ENCODE results near the gene TXNDC16. TPM values are rescaled to one million over a fixed set of nuclear protein-coding genes. Genes with fewer than 3 reads are reported as not detected.

Gene TXNDC16
- total and polyA plus RNA-seq, 9 of the 15 experiments (the other 6 are each of a cell fraction or from before 2014, with no cell fraction given): 1.8 to 6.2 (median 4.9) TPM

DNA sequence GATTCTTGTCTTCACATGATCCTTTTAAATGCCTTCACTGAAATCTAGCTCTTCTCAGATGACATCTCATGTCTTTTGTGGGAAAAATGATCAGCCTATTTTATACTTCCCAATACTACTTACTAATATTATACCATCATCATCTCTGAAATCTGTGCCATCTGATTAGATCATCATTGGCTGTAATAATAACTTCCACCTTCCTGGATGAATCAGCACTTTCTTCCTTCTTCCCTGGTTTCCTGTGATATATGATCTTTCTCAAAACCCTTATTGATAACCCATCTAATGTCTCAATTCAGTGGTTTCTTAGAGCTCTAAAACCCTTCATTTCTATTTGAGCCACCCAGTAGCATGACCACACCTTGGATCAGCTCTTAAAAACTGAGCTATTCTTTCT, 31.2 kb upstream of the TXNDC16 start:
- intact Hi-C loops (cut with micrococcal nuclease): no loop called here
- no peak overlapping the region for H2AFZ ChIP-seq (ENCODE audit: low read depth, low read length)
- H3K27ac ChIP-seq (ENCODE audit: extremely low read depth, low read depth, low read length): no peak overlapping the region
- no peak overlapping the region for H3K4me3 ChIP-seq
- H3K9me1 ChIP-seq (ENCODE audit: control insufficient read depth, insufficient read depth, low read length): no peaks in the 10 kb centered on the region
- H3K4me2 ChIP-seq (ENCODE audit: insufficient read depth, low read length): no peak overlapping the region
- no peak for DNase-seq (ENCODE audit: extremely low read depth in 1 of 4, low spot score in 3 of 4)
- H3K27me3 ChIP-seq (ENCODE audit: control insufficient read depth in 2 of 2, insufficient read depth in 2 of 2, low read length in 2 of 2): 0 out of 5 replicates have a peak, but pooled peaks cover 0 to 2% of the 10 kb centered on the region in 2 experiments
- no peaks in the 10 kb centered on the region for H4K20me1 ChIP-seq (replicated peaks; ENCODE audit: control insufficient read depth, insufficient read depth, low read length)
- no TSS peak for BruUV-seq (replicated peaks)
- ATAC-seq: no peak
- in situ Hi-C loops (cut with MboI): no loop called here
- no peaks in the 10 kb centered on the region for H3K36me3 ChIP-seq (ENCODE audit: control insufficient read depth, insufficient read depth, low read length)
- no peak for FAIRE-seq
- H3K9me3 ChIP-seq (replicated peaks; ENCODE audit: control insufficient read depth, insufficient read depth, low read depth, low read length): no peaks in the 10 kb centered on the region
- no peak overlapping the region for H3K9ac ChIP-seq (ENCODE audit: insufficient read depth in 1 of 2, low read depth in 2 of 2, low read length in 2 of 2)
- ChIA-PET POLR2A (no interaction called here), CTCF (ENCODE audit: low intra/inter-chr PET ratio) (no interaction called here)
- no peaks in the 10 kb centered on the region for H3K4me1 ChIP-seq (replicated peaks in 1 of 2; ENCODE audit: control insufficient read depth in 2 of 2, insufficient read depth in 2 of 2, low read length in 2 of 2)
- no peaks in the 10 kb centered on the region for H3K79me2 ChIP-seq (ENCODE audit: control insufficient read depth, insufficient read depth, low read length)
- TF ChIP-seq ZNF384 (IDR thresholded peaks at IDR 0.05; ENCODE audit: low read depth, low read length) (no peak), TAF1 (IDR thresholded peaks at IDR 0.05; ENCODE audit: control insufficient read depth, extremely low read depth, insufficient read depth, low read length, severe bottlenecking) (no peak), NFIX (CRISPR knock-in tag; IDR thresholded peaks at IDR 0.05; ENCODE audit: low read depth) (no peak), GABPB2 (CRISPR knock-in tag; conservative IDR thresholded peaks at IDR 0.05) (no peak), RCOR1 (IDR thresholded peaks at IDR 0.05; ENCODE audit: borderline replicate concordance in 1 of 2, low read depth in 2 of 2, low read length in 2 of 2) (no peak), LCOR (CRISPR knock-in tag; IDR thresholded peaks at IDR 0.05) (no peak)
- TF ChIP-seq, protein P1, sequence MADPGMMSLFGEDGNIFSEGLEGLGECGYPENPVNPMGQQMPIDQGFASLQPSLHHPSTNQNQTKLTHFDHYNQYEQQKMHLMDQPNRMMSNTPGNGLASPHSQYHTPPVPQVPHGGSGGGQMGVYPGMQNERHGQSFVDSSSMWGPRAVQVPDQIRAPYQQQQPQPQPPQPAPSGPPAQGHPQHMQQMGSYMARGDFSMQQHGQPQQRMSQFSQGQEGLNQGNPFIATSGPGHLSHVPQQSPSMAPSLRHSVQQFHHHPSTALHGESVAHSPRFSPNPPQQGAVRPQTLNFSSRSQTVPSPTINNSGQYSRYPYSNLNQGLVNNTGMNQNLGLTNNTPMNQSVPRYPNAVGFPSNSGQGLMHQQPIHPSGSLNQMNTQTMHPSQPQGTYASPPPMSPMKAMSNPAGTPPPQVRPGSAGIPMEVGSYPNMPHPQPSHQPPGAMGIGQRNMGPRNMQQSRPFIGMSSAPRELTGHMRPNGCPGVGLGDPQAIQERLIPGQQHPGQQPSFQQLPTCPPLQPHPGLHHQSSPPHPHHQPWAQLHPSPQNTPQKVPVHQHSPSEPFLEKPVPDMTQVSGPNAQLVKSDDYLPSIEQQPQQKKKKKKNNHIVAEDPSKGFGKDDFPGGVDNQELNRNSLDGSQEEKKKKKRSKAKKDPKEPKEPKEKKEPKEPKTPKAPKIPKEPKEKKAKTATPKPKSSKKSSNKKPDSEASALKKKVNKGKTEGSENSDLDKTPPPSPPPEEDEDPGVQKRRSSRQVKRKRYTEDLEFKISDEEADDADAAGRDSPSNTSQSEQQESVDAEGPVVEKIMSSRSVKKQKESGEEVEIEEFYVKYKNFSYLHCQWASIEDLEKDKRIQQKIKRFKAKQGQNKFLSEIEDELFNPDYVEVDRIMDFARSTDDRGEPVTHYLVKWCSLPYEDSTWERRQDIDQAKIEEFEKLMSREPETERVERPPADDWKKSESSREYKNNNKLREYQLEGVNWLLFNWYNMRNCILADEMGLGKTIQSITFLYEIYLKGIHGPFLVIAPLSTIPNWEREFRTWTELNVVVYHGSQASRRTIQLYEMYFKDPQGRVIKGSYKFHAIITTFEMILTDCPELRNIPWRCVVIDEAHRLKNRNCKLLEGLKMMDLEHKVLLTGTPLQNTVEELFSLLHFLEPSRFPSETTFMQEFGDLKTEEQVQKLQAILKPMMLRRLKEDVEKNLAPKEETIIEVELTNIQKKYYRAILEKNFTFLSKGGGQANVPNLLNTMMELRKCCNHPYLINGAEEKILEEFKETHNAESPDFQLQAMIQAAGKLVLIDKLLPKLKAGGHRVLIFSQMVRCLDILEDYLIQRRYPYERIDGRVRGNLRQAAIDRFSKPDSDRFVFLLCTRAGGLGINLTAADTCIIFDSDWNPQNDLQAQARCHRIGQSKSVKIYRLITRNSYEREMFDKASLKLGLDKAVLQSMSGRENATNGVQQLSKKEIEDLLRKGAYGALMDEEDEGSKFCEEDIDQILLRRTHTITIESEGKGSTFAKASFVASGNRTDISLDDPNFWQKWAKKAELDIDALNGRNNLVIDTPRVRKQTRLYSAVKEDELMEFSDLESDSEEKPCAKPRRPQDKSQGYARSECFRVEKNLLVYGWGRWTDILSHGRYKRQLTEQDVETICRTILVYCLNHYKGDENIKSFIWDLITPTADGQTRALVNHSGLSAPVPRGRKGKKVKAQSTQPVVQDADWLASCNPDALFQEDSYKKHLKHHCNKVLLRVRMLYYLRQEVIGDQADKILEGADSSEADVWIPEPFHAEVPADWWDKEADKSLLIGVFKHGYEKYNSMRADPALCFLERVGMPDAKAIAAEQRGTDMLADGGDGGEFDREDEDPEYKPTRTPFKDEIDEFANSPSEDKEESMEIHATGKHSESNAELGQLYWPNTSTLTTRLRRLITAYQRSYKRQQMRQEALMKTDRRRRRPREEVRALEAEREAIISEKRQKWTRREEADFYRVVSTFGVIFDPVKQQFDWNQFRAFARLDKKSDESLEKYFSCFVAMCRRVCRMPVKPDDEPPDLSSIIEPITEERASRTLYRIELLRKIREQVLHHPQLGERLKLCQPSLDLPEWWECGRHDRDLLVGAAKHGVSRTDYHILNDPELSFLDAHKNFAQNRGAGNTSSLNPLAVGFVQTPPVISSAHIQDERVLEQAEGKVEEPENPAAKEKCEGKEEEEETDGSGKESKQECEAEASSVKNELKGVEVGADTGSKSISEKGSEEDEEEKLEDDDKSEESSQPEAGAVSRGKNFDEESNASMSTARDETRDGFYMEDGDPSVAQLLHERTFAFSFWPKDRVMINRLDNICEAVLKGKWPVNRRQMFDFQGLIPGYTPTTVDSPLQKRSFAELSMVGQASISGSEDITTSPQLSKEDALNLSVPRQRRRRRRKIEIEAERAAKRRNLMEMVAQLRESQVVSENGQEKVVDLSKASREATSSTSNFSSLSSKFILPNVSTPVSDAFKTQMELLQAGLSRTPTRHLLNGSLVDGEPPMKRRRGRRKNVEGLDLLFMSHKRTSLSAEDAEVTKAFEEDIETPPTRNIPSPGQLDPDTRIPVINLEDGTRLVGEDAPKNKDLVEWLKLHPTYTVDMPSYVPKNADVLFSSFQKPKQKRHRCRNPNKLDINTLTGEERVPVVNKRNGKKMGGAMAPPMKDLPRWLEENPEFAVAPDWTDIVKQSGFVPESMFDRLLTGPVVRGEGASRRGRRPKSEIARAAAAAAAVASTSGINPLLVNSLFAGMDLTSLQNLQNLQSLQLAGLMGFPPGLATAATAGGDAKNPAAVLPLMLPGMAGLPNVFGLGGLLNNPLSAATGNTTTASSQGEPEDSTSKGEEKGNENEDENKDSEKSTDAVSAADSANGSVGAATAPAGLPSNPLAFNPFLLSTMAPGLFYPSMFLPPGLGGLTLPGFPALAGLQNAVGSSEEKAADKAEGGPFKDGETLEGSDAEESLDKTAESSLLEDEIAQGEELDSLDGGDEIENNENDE (IDR thresholded peaks at IDR 0.05; ENCODE audit: low read depth, low read length): no peak
- TF ChIP-seq, protein P2, sequence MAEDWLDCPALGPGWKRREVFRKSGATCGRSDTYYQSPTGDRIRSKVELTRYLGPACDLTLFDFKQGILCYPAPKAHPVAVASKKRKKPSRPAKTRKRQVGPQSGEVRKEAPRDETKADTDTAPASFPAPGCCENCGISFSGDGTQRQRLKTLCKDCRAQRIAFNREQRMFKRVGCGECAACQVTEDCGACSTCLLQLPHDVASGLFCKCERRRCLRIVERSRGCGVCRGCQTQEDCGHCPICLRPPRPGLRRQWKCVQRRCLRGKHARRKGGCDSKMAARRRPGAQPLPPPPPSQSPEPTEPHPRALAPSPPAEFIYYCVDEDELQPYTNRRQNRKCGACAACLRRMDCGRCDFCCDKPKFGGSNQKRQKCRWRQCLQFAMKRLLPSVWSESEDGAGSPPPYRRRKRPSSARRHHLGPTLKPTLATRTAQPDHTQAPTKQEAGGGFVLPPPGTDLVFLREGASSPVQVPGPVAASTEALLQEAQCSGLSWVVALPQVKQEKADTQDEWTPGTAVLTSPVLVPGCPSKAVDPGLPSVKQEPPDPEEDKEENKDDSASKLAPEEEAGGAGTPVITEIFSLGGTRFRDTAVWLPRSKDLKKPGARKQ (CRISPR knock-in tag; IDR thresholded peaks at IDR 0.05): no peak
- TF ChIP-seq, protein P3, sequence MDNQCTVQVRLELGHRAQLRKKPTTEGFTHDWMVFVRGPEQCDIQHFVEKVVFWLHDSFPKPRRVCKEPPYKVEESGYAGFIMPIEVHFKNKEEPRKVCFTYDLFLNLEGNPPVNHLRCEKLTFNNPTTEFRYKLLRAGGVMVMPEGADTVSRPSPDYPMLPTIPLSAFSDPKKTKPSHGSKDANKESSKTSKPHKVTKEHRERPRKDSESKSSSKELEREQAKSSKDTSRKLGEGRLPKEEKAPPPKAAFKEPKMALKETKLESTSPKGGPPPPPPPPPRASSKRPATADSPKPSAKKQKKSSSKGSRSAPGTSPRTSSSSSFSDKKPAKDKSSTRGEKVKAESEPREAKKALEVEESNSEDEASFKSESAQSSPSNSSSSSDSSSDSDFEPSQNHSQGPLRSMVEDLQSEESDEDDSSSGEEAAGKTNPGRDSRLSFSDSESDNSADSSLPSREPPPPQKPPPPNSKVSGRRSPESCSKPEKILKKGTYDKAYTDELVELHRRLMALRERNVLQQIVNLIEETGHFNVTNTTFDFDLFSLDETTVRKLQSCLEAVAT (IDR thresholded peaks at IDR 0.05): no peak

Measured in K562 (cell line).